Fibroblast of skin of right biceps (primary cell): ENCODE measurements around the gene IRF2BP1.

Experiments
- DNase-seq: peaks from one replicate; pipeline ENCODE4 v3.0.0-alpha.2; 2013

Gene IRF2BP1, protein sequence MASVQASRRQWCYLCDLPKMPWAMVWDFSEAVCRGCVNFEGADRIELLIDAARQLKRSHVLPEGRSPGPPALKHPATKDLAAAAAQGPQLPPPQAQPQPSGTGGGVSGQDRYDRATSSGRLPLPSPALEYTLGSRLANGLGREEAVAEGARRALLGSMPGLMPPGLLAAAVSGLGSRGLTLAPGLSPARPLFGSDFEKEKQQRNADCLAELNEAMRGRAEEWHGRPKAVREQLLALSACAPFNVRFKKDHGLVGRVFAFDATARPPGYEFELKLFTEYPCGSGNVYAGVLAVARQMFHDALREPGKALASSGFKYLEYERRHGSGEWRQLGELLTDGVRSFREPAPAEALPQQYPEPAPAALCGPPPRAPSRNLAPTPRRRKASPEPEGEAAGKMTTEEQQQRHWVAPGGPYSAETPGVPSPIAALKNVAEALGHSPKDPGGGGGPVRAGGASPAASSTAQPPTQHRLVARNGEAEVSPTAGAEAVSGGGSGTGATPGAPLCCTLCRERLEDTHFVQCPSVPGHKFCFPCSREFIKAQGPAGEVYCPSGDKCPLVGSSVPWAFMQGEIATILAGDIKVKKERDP

DNA sequence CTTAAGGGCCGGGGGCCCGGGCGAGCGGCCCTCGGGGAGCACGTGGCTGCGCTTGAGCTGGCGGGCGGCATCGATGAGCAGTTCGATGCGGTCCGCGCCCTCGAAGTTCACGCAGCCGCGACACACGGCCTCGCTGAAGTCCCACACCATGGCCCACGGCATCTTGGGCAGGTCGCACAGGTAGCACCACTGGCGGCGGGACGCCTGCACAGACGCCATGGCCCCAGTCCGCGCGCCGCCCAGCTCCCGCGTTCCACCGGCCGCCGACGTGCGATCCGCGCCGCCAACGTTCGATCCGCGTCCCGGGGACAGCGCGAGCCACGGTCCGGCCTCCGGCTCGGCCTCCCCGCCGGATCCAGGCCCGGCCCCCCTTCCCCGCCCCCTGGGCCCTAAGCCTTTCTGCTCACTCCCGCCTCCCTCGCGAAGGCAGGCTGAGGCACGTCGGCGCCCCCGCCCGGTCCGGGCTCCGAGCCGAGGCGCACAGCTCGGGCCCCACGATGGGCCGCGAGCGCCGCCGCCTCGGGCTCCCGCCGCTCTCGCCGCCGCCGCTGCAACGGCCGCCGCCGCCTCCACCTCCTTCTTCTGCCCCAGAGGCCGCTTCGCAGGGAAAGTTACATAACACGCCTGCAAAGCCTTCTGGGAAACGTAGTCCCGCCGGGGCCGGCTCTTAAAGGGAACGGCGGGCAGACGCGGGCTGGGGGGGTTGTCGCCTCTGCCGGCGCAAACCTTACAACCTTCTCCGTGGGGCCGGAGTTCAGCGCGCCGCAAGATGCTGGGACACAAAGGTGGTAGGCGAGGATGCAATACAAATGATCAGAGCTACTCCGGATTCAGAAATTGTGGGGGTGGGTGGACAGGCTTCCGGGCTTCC lies at the start of gene IRF2BP1:
Gene IRF2BP1 (minus strand): TSS at position 586 of the 871 bp plus-strand sequence. CDS start 367 bp downstream, at position 219.
- peak; percentile 93 for DNase-seq

DNA sequence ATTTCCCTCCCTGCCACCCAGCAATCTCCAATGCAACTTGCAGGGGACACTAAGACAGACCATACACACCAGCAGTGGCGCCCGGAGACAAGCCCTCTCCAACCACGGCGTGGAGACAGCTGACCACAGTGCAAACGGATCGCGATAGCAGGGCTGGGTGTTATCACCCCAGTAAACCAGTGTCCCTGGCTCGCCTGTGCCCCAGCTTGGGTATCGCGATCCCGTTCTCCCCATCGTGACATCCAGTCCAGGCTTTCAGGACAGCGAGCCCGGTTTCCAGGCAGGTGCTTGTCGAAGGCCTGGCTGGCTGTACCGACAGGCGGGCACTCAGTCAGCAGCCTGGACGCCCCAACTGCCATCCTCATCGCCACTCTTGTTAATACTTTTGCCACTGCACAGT lies 49.3 kb upstream of the IRF2BP1 start:
- DNase-seq, result no peak

GRCh38 chr19:45934551-45935230 lies 48.8 kb upstream of the IRF2BP1 start:
- DNase-seq, result no peak

- DNase-seq, result no peak
These were observed 47.8 kb upstream of the IRF2BP1 start for GRCh38 chr19:45933759-45934158.

- DNase-seq, result no peak
These were observed 45.1 kb upstream of the IRF2BP1 start for GRCh38 chr19:45931055-45931454.

GRCh38 chr19:45929247-45929646 lies 43.3 kb upstream of the IRF2BP1 start:
- no peak for DNase-seq

DNA sequence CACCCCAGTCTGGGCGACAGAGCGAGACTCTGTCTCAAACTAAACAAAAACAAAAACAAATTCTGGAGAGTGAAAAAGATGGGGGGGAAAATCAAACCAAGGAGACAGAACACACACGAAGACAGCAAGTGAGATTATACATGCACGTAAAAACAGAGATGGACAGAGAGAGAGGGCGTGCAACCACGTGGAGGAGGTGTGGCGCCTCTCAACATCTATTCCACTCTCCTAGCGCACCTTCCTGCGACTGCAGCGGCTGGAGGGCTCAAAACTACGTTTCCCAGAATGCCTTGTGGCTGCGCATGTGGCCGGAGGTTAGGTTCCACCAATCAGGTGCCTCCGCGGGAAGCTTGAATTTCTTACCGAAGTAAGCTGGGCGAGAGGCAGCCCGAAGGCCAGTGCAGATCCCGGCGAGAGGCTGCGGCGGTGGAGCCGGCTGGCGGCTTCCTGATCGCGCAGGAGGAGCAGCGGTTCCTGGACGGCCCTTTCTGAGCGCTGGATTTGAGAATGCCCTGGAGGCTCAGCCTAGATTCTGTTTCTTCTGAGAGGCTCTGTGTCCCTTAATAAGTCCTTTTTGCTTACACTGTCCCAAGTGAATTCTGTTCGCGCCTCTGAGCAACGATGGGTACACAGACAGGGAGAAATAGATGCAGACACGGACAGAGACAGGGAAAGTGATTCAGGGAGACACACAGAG lies 41.8 kb upstream of the IRF2BP1 start:
- DNase-seq, result peak; percentile 87

- DNase-seq, result no peak
These were observed 39.0 kb upstream of the IRF2BP1 start for GRCh38 chr19:45924891-45925447.

DNA sequence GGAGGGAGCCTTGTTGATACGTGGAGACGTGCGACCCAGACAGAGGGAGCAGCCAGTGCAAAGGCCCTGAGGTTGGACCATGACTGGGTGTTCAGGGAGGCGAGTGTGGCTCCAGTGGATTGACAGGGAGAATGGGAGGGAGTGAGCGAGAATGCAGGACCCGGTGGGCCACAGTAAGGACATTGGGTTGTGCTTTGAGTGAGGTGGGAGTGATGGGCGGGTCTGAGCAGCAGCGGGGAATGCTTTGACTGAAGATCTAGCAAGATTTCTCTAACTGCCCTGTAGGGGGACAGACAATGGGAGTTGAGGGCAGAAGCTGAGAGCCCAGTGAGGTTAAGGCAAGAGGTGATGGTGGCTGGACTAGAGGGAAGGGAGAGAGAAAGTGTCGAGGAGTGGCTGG lies 36.3 kb upstream of the IRF2BP1 start:
- no peak for DNase-seq

DNA sequence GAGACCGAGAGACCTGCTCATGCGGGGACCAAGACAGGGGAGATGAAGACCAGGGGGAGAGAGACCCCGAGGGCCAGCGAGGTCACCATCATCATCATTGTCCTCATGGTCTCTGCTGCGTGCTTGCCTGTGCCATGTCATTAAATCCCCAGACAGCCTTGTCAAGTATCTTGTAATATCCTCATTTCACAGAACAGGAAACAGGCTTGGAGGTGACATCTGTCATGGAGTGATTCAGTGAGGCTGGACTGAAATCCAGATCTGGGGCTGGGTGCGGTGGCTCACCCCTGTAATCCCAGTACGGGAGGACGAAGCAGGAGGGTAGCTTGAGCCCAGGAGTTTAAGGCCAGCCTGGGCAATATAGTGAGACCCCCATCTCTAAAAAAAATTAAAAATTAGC lies 34.5 kb upstream of the IRF2BP1 start:
- no peak for DNase-seq

- DNase-seq, result no peak
These were observed 33.7 kb upstream of the IRF2BP1 start for GRCh38 chr19:45919678-45920077.

GRCh38 chr19:45918721-45919120 lies 32.8 kb upstream of the IRF2BP1 start:
- no peak for DNase-seq

- DNase-seq, result no peak
These were observed 31.6 kb upstream of the IRF2BP1 start for GRCh38 chr19:45917421-45918091.

DNA sequence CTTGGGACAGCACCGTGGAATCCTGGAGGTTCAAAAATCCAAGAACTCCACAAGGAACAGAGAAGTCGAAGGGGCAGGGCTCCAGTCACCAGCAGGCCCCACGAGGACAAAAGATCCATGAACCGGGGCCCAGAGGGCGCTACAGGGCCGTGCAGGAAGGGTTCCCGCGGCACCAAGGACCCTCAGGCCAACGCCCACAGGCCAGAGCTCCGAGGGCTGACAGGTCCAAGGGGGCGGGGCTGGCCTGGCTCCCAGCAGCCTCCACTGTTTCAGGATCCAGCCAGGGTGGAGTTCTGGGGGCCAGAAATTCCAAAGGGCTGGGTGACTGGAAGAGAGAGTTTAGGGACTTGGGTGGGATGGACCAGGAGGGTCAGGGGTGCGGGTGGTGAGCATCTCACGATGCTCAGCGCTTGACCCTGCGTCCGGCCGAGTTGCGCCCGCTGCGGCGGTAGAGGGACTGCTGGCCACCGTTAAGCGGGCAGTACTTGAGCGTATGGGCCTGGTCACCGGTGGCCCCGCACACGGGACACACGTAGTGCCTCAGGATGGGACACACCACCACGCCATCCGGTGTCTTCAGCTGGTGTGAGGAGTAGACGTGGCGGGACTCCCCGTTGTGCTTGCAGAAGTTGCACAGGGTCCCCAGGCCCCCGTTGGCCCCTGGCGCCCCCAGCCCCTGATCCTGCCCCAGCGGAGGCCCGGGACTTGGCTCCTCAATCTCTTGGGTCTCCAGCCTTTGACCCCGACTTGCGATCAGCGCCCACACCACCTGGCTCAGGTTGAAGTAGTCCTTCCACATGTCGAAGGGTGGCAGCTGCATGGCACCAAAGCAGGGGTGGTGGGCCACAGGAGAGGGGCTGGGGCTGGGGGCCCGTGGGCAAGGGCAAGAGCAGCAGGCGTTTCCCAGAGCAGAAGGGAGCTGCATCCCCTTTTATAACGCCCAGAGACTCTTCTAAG lies 28.2 kb upstream of the IRF2BP1 start, which contains the start of gene NANOS2:
Gene NANOS2 (minus strand): TSS at position 905 of the 957 bp plus-strand sequence. CDS start 85 bp downstream, at position 820.
- DNase-seq, result no peak

- no peak for DNase-seq
These were observed 25.4 kb upstream of the IRF2BP1 start for GRCh38 chr19:45911291-45911690.

- peak; percentile 15 for DNase-seq
These were observed 23.0 kb upstream of the IRF2BP1 start for GRCh38 chr19:45908956-45909355.

- peak; percentile 25 for DNase-seq
These were observed 20.3 kb upstream of the IRF2BP1 start for GRCh38 chr19:45906221-45906620.

- no peak for DNase-seq
These were observed 19.1 kb upstream of the IRF2BP1 start for GRCh38 chr19:45905011-45905410.

GRCh38 chr19:45902651-45903625 lies 17.0 kb upstream of the IRF2BP1 start:
- peak; percentile 96 for DNase-seq
